SK-N-SH treated with all-trans-retinoic acid at 6 μM for 48 hours (cell line): ENCODE data around the gene PTGER4.

Experiments
- ATAC-seq: fragments of 200-7000 bp; cut with Tn5 transposase; 3 replicates; pipeline ENCODE4 v1.9.1; 2020; ENCODE audit warnings: mild to moderate bottlenecking, moderate library complexity
- ARNTL ChIP-seq: fragments of 450-650 bp; formaldehyde crosslinking; IDR thresholded peaks from 2 replicates; pipeline ENCODE4 v1.5.0; 2020; ENCODE audit warnings: low read depth, mild to moderate bottlenecking, moderate library complexity, borderline replicate concordance
- BACH2 ChIP-seq: fragments of 250-450 bp; sonication (Bioruptor Pico); IDR thresholded peaks from 2 replicates; pipeline ENCODE4 v1.9.0; 2021; ENCODE audit warnings: mild to moderate bottlenecking, borderline replicate concordance
- CREB5 ChIP-seq: fragments of 250-450 bp; sonication (Bioruptor Pico); IDR thresholded peaks from 2 replicates; pipeline ENCODE4 v1.5.1; 2020; ENCODE audit warnings: low read depth, mild to moderate bottlenecking, moderate library complexity
- CSDC2 ChIP-seq: fragments of 250-450 bp; sonication (Bioruptor Pico); IDR thresholded peaks from 2 replicates; pipeline ENCODE4 v1.5.0; 2020; ENCODE audit warnings: mild to moderate bottlenecking, moderate library complexity
- CSRNP3 ChIP-seq: fragments of 250-450 bp; sonication (Bioruptor Pico); IDR thresholded peaks from 2 replicates; pipeline ENCODE4 v1.5.1; 2021; ENCODE audit warnings: mild to moderate bottlenecking, moderate library complexity
- ESRRG ChIP-seq: fragments of 250-450 bp; sonication (Bioruptor Pico); IDR thresholded peaks from 2 replicates; pipeline ENCODE4 v1.6.1; 2021; ENCODE audit warnings: mild to moderate bottlenecking
- GLIS3 ChIP-seq: fragments of 250-450 bp; sonication (Bioruptor Pico); IDR thresholded peaks from 2 replicates; pipeline ENCODE4 v1.5.0; 2020; ENCODE audit warnings: mild to moderate bottlenecking, moderate library complexity
- ISL1 ChIP-seq: fragments of 250-450 bp; sonication (Bioruptor Pico); IDR thresholded peaks from 2 replicates; pipeline ENCODE4 v2.1.2; 2022; ENCODE audit warnings: mild to moderate bottlenecking, moderate library complexity
- OSR1 ChIP-seq: fragments of 250-450 bp; sonication (Bioruptor Pico); IDR thresholded peaks from 2 replicates; pipeline ENCODE4 v1.8.0; 2022; ENCODE audit warnings: moderate library complexity, mild to moderate bottlenecking, inconsistent platforms
- PATZ1 ChIP-seq: fragments of 250-450 bp; sonication (Bioruptor Pico); IDR thresholded peaks from 2 replicates; pipeline ENCODE4 v1.8.0; 2020; ENCODE audit warnings: mild to moderate bottlenecking, moderate library complexity, borderline replicate concordance
- POU6F1 ChIP-seq: fragments of 250-450 bp; sonication (Bioruptor Pico); IDR thresholded peaks from 2 replicates; pipeline ENCODE4 v1.8.0; 2021; ENCODE audit warnings: low read depth, mild to moderate bottlenecking, moderate library complexity, borderline replicate concordance
- PPARA ChIP-seq: fragments of 250-450 bp; sonication (Bioruptor Pico); IDR thresholded peaks from 2 replicates; pipeline ENCODE4 v1.5.0; 2020; ENCODE audit warnings: mild to moderate bottlenecking, borderline replicate concordance
- RARB ChIP-seq: fragments of 250-450 bp; sonication (Bioruptor Pico); IDR thresholded peaks from 2 replicates; pipeline ENCODE4 v1.8.0; 2021; ENCODE audit warnings: mild to moderate bottlenecking, moderate library complexity
- SNAI2 ChIP-seq: fragments of 250-450 bp; sonication (Bioruptor Pico); IDR thresholded peaks from 2 replicates; pipeline ENCODE4 v1.5.0; 2020; ENCODE audit warnings: mild to moderate bottlenecking, moderate library complexity
- TCF4 ChIP-seq: fragments of 250-450 bp; sonication (Bioruptor Pico); IDR thresholded peaks from 2 replicates; pipeline ENCODE4 v1.8.0; 2021; ENCODE audit warnings: mild to moderate bottlenecking, moderate library complexity, borderline replicate concordance
- TOX ChIP-seq: fragments of 250-450 bp; sonication (Bioruptor Pico); IDR thresholded peaks from 2 replicates; pipeline ENCODE4 v1.8.0; 2021; ENCODE audit warnings: mild to moderate bottlenecking, moderate library complexity, borderline replicate concordance
- TSHZ2 ChIP-seq: fragments of 250-450 bp; sonication (Bioruptor Pico); IDR thresholded peaks from 2 replicates; pipeline ENCODE4 v1.5.0; 2020; ENCODE audit warnings: mild to moderate bottlenecking, moderate library complexity
- ZC3H10 ChIP-seq: fragments of 250-450 bp; sonication (Bioruptor Pico); IDR thresholded peaks from 2 replicates; pipeline ENCODE4 v1.5.1; 2021; ENCODE audit warnings: mild to moderate bottlenecking, moderate library complexity
- ZFP3 ChIP-seq: fragments of 250-450 bp; sonication (Bioruptor Pico); IDR thresholded peaks from 2 replicates; pipeline ENCODE4 v1.5.0; 2020; ENCODE audit warnings: mild to moderate bottlenecking, moderate library complexity
- ZFP30 ChIP-seq: fragments of 450-650 bp; formaldehyde crosslinking; IDR thresholded peaks from 2 replicates; pipeline ENCODE4 v1.5.0; 2022; ENCODE audit warnings: mild to moderate bottlenecking, moderate library complexity
- ZNF565 ChIP-seq: fragments of 450-650 bp; formaldehyde crosslinking; conservative IDR thresholded peaks from 2 replicates; pipeline ENCODE4 v1.5.0; 2020; ENCODE audit warnings: low read depth, mild to moderate bottlenecking, moderate library complexity
- ZNF70 ChIP-seq: fragments of 450-650 bp; formaldehyde crosslinking; IDR thresholded peaks from 2 replicates; pipeline ENCODE4 v1.5.0; 2020; ENCODE audit warnings: mild to moderate bottlenecking, moderate library complexity
- ZNF8 ChIP-seq: fragments of 450-650 bp; formaldehyde crosslinking; IDR thresholded peaks from 2 replicates; pipeline ENCODE4 v1.5.0; 2020; ENCODE audit warnings: mild to moderate bottlenecking, moderate library complexity

PTGER4 gene

GRCh38 chr5:40679913-40680681, at the start of gene PTGER4:
TSS of gene PTGER4 (plus strand) at chr5:40679915. CDS start at chr5:40680994, 1,079 bp downstream.
- ATAC-seq, result peak; percentile 50; the same call in 2 of the 3 replicates
- TF ChIP-seq ZNF565 (CRISPR knock-in tag), result no peak
- no peak for TF ChIP-seq OSR1 (CRISPR knock-in tag)
- no peak for TF ChIP-seq CREB5
- no peak for TF ChIP-seq PATZ1 (CRISPR knock-in tag)
- no peak for TF ChIP-seq ZFP30 (CRISPR knock-in tag)
- no peak for TF ChIP-seq ZC3H10 (CRISPR knock-in tag)
- TF ChIP-seq CSDC2 (CRISPR knock-in tag), result no peak
- no peak for TF ChIP-seq PPARA (CRISPR knock-in tag)
- TF ChIP-seq SNAI2 (CRISPR knock-in tag), result no peak
- no peak for TF ChIP-seq GLIS3 (CRISPR knock-in tag)
- TF ChIP-seq RARB (CRISPR knock-in tag), result no peak
- TF ChIP-seq ISL1 (CRISPR knock-in tag), result no peak
- no peak for TF ChIP-seq TCF4 (CRISPR knock-in tag)
- no peak for TF ChIP-seq POU6F1 (CRISPR knock-in tag)
- no peak for TF ChIP-seq TOX (CRISPR knock-in tag)
- TF ChIP-seq CSRNP3, result no peak
- TF ChIP-seq ZNF8, result no peak
- no peak for TF ChIP-seq TSHZ2 (CRISPR knock-in tag)
- TF ChIP-seq ARNTL (CRISPR knock-in tag), result no peak

- no peak for TF ChIP-seq BACH2 (CRISPR knock-in tag)
- no peak for TF ChIP-seq ZC3H10 (CRISPR knock-in tag)
- no peak for TF ChIP-seq GLIS3 (CRISPR knock-in tag)
- TF ChIP-seq ZNF8, result no peak
- TF ChIP-seq SNAI2 (CRISPR knock-in tag), result no peak
- no peak for TF ChIP-seq POU6F1 (CRISPR knock-in tag)
- TF ChIP-seq CREB5, result no peak
- no peak for TF ChIP-seq ZFP3
- no peak for TF ChIP-seq CSDC2 (CRISPR knock-in tag)
- no peak for TF ChIP-seq ISL1 (CRISPR knock-in tag)
- TF ChIP-seq OSR1 (CRISPR knock-in tag), result no peak
- TF ChIP-seq TCF4 (CRISPR knock-in tag), result no peak
- no peak for TF ChIP-seq RARB (CRISPR knock-in tag)
- TF ChIP-seq ZNF70 (CRISPR knock-in tag), result no peak
- no peak for TF ChIP-seq ZNF565 (CRISPR knock-in tag)
- no peak for TF ChIP-seq ESRRG (CRISPR knock-in tag)
- TF ChIP-seq TOX (CRISPR knock-in tag), result no peak
- TF ChIP-seq PPARA (CRISPR knock-in tag), result no peak
- no peak for TF ChIP-seq CSRNP3
- ATAC-seq, result no peak
These were observed 49.6 kb upstream of the PTGER4 start for GRCh38 chr5:40630126-40630525.
